ENCODE results near the gene CD22.
"Not testable (repeated sequence)": the region's sequence is repeated elsewhere in the genome, so short reads cannot be mapped to it uniquely, and the experiment has no call there.

The CD22 gene

DNA sequence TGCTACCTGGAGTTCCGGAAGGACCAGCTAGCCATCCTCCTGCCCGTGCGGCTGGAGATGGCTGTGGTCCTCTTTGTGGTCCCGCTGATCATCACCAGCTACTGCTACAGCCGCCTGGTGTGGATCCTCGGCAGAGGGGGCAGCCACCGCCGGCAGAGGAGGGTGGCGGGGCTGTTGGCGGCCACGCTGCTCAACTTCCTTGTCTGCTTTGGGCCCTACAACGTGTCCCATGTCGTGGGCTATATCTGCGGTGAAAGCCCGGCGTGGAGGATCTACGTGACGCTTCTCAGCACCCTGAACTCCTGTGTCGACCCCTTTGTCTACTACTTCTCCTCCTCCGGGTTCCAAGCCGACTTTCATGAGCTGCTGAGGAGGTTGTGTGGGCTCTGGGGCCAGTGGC lies 30.4 kb downstream of the CD22 start:
- not testable (repeated sequence) for DNase-seq (ENCODE audit: low spot score)

DNA sequence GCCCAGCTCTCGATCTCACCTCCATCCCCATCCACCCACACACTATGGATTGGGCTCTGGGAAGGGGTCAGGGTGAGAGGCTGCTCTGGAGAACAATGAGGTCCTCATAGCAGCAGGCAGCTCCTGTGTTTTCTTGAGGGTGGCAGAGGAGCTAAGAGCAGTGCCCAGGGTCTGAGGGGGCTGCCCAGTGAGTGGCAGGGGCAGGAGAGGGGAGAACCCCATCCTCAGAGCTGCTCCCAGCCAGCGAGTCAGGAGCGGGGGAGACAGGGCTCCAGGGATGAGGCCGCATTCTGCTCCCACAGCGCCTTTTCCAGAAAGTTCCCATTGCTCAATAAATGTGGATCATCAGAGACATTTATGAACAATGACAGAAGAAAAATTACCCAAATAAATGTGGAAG lies 31.1 kb downstream of the CD22 start:
- DNase-seq (ENCODE audit: low spot score) = not testable (repeated sequence)

DNA sequence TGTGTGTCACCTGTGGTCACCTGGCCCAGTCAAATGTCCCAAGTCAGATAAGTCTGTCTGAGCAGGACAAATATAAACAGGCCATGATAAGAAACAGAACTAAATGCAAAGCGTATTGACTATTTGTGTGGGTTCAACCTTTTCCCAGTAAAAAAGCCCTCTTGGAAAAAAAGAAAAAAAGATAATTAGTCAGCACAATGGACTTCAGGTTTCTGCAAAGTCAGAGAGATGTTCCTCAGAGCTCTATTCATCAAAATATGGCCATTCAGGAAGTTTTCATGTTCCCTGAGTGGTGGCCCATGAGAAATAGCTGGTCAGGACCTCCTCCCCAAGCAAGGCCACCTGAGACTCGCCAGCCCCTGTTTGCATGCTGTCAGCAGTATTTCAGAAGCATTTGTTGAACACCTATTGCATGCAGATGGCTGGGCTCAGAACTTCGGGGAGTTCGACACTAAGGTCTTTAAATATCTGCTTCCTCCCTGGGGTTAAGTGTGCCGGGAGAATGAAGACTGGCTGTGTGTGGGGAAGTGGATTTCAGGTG lies 32.0 kb downstream of the CD22 start:
- DNase-seq (ENCODE audit: low spot score) = no peak

DNA sequence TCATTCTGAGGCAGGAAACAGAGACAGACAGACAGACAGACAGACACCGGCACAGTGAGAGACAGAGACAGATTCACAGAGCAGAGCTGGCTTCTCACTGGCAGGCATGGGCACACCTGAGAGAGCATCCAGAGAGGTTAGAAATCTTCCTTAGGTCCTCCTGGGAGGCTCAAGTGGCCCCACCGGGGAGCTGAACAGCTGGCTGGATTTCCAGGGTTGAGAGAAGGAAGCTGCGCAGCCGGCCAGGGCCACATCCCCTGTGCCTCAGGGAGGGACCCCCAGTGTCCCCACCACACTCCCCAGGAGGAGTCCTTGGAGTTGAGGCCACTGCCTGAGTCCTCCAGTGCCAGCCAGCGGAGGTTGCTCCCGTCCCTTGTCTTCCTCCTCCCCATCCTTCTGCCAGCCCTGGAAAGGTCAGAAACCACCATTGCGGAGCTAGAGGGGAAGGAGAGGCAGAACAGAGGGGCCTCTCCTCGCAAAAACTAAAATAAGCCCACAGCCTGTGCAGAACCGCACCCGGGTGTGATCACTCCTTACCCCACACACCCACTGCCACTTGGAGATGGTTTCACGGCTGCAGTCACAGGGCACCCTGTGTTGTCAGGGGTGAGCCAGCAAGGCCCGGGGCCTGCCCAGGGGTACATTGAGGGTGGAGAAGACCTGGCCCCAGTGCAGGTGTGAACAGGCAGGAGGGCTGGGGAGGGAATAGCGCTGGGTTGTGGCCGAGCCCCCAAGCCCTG lies 33.4 kb downstream of the CD22 start:
- no peak for DNase-seq (ENCODE audit: low spot score)

DNA sequence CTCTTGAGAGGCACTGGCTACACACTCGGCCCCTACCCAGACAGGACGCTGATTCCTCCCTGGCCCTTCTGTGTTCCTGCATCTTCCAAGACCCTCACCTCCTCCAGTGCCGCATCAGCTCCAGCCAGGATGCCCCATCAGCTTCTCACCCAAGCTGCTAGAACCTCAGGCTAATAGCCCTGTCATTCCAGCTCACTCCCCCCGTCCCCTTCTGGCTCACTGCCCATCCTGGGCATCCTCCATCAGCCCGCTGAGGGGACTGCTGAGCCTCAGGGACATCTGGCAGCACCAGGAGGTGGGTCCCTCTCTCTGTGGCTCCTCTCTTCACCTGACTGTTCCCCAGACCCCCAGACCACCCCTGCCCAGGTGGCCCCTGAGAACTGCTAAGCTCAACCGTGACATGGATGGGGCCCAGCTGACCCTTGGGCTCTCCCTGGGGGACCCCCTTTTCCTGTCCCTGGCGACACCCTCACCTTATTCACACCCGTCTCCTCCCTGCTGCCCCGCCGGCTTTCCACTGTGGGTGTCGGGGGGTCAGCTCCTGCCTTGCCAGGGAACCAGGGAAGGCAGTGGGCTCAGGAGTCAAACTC lies 34.1 kb downstream of the CD22 start:
- no peak for DNase-seq (ENCODE audit: low spot score)

DNA sequence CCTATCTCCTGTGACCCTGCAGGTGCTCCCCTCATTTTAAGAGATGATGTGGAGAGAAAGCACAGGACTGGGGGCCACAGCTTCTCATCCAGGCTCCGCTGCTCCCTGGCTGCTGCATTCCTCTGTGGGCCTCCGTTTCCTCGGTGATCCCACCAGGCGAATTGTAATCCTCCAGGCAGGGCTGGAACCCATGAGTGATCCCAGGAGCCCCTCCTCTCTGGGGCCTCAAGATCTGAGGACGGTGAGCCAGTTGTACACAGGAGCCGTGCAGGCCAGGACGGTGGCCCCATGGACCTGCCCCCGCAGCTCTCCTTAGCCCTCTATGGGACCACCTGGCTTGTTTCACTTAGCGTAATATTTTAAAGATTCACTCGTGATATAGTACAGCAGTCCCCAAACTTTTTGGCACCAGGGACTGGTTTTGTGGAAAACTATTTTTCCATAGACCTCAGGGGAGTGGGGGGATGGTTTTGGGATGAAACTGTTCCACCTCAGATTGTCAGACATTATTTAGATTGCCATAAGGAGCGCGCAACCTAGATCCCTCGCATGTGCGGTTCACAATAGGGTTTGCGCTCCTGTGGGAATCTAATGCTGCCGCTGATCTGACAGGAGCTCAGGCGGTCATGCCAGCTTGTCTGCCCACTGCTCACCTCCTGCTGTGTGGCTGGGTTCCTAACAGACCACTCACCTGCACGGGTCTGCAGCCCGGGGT lies 34.9 kb downstream of the CD22 start:
- no peak for DNase-seq (ENCODE audit: low spot score)

DNA sequence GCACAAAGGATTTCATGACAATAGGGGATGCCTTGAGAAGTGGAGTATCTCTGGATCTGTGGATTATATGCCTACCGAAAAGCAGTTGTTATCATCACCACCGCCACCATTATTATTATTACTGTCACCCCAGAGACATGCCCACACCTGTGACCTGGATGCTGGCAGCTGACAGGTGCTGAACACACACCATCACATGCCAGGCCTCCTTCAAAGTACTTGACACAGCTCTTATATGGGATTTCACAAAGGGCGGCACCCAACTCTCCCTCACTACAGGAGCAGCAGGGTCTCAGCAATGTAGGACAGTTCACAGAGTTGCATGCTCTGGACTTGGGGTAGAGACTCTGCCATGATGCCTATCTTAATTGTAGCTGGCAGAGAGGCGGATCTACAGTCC lies 36.3 kb downstream of the CD22 start:
- no peak for DNase-seq (ENCODE audit: low spot score)

DNA sequence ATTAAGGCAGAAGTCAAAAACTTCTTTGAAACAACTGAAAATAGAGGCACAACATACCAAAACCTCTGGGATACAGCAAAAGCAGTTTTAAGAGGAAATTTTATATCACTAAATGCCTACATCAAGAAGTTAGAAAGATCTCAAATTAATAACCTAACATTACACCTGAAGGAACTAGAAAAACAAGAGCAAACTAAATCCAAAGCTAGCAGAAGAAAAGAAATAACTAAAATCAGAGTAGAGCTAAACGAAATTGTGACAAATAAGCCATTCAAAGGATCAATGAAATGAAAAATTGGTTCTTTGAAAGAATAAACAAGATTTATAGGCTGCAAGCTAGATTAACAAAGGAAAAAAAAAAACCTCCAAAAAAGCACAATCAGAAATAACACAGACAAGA lies 39.4 kb downstream of the CD22 start:
- no peak for DNase-seq (ENCODE audit: low spot score)

DNA sequence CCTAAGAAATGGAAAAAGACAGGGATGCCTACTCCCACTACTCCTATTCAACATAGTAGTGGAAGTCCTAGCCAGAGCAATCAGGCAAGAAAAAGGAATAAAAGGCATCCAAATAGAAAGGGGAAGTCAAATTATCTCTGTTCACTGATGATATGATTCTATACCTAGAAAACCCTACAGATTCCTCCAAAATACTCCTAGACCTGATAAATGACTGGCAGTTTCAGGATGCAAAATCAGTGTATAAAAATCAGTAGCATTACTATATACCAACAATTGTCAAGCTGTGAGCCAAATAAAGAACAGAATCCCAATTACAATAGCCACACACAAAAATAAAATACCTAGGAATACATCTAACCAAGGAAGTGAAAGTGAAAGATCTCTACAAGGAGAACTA lies 40.5 kb downstream of the CD22 start:
- no peak for DNase-seq (ENCODE audit: low spot score)

DNA sequence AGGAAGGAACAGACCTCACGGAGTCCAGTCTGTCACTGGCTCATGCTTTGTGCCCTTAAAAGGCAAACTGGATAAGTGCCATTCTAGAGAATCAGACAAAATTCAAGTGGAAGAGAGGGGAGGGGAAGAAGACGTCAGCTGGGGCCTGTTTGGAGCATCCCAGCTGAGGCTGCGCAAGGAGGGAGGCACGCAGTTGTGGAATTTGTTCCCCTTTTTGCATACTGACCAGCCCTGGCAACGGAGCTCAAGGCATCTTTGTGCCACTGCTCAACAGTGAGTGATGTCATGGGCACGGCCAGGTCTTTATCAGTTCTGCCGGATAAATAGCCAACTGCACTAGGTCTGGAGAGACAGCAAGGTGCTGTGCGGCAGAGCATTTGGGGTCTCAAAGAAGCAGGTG lies 41.7 kb downstream of the CD22 start, which contains the start of gene GPR42:
TSS of gene GPR42 (plus strand) at position 347 of the 400 bp plus-strand sequence. CDS start 292 bp downstream, outside the sequence.
- no peak for DNase-seq (ENCODE audit: low spot score)

DNA sequence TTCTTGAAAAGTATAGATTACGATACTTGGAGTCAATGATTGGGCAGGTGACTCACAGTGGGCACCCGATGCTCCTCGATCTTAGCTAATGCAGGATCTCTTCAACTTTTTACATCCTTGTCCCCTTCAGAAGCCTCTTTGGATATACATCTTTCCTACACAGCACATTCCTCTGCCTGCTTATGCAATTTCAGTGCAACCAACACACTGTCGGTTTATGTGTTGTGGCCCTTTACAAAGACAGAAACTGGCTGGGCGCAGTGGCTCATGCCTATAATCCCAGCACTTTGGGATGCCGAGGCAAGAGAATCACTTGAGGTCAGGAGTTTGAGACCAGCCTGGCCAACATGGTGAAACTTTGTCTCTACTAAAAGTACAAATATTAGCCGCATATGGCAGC lies 44.5 kb downstream of the CD22 start:
- no peak for DNase-seq (ENCODE audit: low spot score)

DNA sequence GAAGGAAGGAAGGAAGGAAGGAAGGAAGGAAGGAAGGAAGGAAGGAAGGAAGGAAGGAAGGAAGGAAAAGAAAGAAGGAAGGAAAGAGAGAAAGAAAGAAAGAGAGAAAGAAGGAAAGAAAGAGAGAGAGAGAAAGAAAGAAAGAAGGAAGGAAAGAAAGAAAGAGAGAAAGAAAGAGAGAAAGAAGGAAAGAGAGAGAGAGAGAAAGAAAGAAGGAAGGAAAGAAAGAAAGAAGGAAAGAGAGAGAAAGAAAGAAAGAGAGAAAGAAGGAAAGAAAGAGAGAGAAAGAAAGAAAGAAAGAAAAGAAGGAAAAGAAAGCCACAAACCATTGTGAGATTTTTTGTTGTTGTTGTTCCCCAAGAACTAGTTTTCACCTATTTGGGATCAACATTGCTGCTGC lies 45.0 kb downstream of the CD22 start:
- not testable (repeated sequence) for DNase-seq (ENCODE audit: low spot score)

DNA sequence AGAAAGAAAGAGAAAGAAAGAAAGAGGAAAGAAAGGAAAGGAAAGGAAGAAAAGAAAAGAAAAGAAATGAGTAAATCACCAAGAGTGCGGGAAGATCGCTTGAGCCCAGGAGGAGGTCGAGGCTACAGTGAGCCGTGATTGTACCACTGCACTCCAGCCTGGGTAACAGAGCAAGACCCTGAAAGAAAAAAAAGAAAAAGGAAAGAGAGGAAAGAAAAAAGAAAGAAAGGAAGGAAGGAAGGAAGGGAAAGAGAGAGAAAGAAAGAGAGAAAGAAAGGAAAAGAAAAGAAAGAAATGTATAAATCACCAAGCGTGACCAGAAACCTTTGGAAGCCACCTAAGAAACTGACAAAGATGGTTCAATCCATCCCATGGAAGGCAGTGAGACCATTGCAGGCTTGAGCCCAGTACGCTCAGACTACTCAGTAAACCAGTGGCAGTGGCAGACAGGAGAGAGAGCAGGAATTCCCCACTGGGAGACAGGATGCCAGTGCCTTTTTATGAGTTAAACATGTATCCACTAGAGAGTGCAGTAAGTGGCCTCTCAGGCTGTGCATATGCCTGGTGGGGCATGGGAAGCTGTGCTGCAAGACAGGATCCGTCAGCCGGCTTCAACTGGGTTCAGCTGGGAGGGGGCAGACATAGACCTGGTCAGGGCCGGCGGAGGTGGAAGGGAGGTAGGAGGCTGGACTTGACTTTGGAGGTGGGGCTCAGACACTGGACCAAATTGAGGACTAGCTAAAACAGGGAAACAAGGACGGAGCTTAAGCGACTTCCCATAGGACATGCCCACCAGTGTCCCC lies 46.7 kb downstream of the CD22 start:
- no peak for DNase-seq (ENCODE audit: low spot score)

DNA sequence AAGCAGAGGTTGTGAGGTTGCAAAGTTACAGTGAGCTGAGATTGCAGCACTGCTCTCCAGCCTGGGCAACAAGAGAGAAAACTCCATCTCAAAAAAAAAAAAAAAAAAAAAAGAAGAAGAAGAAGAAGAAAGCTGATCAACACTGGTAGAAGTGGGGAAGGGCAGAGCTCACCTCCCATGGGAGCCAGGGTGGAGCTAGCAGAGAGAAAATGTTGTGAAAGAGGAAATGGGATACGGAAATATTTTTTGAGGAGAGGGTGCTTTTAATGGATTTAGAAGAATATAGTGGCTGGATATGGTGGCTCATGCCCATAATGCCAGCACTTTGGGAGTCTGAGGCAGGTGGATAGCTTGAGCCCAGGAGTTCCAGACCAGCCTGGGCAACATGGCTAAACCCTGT lies 48.7 kb downstream of the CD22 start:
- no peak for DNase-seq (ENCODE audit: low spot score)

DNA sequence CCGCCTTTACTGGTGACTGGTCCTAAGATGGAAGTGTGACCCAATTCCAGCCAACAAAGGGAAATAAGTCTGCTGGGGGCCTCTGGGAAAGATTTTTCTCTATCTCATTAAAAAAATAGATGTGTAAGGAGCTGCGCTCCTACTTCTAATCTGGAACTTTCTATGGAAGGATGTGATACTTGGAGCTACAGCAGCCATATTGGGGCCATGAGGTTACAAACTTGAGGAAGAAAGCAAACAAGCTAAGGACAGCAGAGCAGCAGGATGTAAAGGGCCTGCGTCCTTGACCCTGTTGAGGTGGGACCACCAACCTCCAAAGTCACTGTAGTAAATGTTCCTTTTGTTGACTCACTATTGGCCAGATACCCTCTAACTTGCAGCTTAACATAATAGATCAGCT lies 49.4 kb downstream of the CD22 start:
- no peak for DNase-seq (ENCODE audit: low spot score)

DNA sequence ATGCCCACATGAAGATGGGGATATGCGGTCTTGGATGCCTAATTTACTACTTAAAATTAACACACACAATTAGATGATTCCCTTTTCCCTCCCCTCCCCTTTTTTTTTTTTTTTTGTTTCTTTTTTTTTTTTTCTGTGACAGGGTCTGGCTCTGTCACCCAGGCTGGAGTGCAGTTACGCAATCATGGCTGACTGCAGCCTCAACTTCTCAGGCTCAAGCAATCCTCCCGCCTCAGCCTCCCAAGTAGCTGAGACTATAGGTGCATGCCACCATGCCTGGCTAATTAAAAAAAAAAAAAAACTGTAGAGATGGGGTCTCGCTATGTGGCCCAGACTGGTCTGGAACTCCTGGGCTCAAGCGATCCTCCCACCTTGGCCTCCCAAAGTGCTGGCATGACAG lies 50.6 kb downstream of the CD22 start:
- not testable (repeated sequence) for DNase-seq (ENCODE audit: low spot score)

DNA sequence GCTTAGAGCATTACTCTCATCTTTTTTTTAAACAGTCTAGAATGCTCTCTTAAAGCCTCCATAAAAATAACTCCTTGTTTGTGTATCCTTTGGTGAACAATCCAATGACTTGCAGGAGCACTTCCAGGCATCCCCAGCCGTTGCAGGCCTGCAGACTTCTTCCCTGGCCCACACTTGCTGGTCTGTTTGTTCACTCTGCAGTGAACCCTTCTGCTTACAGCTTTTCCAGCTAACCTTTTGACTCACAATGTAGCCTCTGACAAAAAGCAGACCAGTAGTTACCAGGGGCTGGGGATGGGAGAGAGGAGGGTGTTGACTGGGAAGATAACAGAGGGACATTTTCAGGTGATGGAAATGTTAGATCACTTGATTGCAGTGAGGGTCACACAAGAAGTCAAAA lies 51.0 kb downstream of the CD22 start:
- DNase-seq (ENCODE audit: low spot score) = no peak

DNA sequence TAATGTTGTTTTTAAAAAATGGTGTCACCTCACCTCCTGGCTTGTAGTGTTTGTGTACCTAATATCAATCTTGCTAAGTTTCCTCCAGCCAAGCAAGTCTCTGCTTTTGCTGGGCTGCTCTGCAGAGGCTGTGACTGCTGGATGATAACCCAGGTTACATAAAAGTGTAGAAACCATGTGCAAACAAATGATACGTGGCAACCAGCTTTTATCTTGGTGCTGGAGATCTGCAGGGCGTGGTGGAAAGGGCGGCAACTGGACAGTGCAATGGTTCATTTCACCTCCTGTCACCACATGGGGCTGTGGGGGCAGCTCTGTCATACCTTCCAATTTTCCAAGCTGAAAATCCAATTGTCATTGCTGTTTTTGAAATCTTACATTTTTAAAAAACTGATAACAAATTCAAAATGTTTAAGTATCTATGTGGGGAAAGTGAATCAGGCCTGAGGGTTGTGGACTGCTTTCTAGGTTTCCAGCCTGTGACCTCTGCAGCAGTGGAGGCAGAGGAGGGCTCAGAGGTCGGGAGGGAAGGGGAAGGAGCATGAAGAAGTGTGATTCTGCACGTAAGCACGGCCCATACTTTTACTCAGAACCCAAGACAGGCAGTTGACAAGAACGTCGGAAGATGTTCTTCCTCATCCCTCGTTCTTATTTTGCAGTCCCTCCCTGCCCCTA lies 51.6 kb downstream of the CD22 start:
- DNase-seq (ENCODE audit: low spot score) = no peak

DNA sequence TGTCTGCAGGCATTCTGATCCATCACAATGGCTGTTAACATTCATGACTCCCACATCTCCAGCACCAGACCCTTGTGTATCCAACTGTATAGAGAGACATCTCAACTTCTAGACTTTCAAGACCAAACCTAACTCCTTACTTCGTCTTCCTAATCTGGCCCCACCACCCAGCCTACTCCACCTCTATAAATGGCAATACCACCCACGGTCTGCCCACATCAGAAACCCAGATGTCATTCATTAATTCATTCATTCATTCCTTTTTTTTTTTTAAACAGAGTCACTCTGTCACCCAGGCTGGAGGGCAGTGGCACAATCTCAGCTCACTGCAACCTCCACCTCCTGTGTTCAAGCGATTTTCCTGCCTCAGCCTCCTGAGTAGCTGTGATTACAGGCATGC lies 52.3 kb downstream of the CD22 start:
- no peak for DNase-seq (ENCODE audit: low spot score)

DNA sequence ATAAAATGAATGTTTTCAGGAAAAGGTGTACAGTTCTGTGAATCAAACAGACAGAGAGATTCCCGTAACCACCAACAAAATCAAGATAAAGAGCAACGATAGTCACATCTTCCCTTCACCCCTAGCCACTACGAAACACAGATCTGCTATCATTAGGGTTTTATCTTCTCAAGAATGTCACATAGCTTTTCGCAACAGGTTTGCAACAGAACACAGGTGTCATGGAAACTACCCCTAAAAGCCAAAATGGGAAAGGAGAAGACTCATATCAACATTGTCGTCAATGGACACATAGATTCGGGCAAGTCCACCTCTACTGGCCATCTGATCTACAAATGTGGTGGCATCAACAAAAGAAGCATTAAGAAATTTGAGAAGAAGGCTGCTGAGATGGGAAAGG lies 52.9 kb downstream of the CD22 start:
- DNase-seq (ENCODE audit: low spot score) = no peak

DNA sequence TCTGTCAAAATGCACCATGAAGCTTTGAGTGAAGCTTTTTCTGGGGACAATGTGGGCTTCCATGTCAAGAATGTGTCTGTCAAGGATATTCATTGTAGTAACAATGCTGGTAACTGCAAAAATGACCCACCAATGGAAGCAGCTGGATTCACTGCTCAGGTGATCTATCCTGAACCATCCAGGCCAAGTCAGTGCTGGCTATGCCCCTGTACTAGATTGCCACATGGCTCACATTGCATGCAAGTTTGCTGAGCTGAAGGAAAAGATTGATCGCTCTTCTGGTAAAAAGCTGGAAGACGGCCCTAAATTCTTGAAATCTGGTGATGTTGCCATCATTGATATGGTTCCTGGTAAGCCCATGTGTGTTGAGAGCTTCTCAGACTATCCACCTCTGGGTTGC lies 54.5 kb downstream of the CD22 start:
- no peak for DNase-seq (ENCODE audit: low spot score)
